Lower leg skin (tissue), 3 donors: Measurements from ENCODE around the gene ZBTB24.

ENCODE experiments used
- POLR2A ChIP-seq, 2 donors: fragments of 450-650 bp; IDR thresholded peaks; one replicate each; pipeline ENCODE4 v1.6.1; 2016 to 2017; ENCODE audit warnings: antibody characterized with exemption in 2 of 2, mild to moderate bottlenecking in 1 of 2, moderate library complexity in 1 of 2
- TF ChIP-seq, protein P1 (sequence below), 3 donors: fragments of 450-650 bp; IDR thresholded peaks; one replicate each; pipeline ENCODE4 v1.5.1; 2016; ENCODE audit warnings: antibody characterized with exemption in 3 of 3, mild to moderate bottlenecking in 3 of 3, moderate library complexity in 2 of 3

DNA sequence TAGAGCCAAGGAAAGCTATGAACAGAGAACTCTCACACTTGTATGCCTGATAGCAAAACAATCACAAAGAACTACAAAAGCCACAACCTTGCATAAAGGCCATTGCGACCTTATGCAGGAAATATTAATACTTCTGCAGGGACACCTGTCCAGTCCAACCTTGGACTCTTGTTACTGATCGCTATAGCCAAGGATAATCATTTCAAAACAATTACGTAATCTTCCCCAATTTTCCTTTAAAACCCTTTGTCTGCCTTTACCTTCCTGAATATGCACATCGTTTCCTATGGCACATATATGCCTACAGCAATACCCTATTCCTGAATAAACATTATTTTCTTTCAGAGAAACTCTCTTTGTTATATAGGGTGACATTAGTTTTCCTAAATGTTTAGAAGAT is 65.4 kb downstream of the ZBTB24 start:
- TF ChIP-seq POLR2A (IDR thresholded peaks at IDR 0.05): no peak
- TF ChIP-seq, protein P1, sequence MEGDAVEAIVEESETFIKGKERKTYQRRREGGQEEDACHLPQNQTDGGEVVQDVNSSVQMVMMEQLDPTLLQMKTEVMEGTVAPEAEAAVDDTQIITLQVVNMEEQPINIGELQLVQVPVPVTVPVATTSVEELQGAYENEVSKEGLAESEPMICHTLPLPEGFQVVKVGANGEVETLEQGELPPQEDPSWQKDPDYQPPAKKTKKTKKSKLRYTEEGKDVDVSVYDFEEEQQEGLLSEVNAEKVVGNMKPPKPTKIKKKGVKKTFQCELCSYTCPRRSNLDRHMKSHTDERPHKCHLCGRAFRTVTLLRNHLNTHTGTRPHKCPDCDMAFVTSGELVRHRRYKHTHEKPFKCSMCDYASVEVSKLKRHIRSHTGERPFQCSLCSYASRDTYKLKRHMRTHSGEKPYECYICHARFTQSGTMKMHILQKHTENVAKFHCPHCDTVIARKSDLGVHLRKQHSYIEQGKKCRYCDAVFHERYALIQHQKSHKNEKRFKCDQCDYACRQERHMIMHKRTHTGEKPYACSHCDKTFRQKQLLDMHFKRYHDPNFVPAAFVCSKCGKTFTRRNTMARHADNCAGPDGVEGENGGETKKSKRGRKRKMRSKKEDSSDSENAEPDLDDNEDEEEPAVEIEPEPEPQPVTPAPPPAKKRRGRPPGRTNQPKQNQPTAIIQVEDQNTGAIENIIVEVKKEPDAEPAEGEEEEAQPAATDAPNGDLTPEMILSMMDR (IDR thresholded peaks at IDR 0.05): no peak
